Activated T-cell treated with anti-CD3 and anti-CD28 coated beads, Interleukin-2, amount 50 U/mL, for 1 hour (primary cell): ENCODE measurements around the gene MCRIP1.

Source experiments
- DNase-seq: peaks from one replicate; pipeline ENCODE4 v3.0.0-alpha.2; 2020

Gene MCRIP1

DNA sequence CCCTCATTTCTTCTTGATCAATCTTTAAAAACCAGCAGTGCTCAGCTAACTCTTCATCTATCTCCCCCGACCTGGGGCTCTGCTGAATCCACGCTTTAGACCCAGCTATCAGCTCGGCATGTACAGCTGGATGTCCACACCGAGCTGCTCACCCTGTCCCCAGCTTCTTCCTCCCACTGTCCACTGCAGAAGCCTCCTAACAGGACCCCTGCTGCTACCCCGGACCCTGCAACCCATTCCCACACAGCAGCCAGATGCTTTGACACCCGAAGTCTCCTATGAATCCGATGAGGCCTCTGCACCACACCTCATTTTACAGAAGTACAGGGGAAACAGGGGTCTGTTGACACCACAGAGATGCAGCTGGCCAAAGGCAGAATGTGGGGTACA is 15.3 kb downstream of the MCRIP1 start:
- DNase-seq = no peak

DNA sequence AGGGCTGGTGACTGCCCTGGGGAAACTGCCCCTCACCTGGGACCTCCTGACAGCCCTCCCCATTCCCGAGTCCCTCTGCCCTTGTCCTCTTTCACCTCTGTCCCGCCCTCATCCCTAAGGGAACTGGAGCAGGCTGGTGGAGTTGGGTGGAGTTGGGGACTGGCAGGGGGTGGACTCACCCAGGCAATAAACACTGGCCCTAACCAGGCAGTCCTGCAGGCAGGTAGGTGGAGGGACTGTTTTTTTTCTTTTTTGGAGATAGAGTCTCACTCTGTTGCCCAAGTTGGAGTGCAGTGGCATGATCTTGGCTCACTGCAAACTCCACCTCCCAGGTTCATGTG is 17.5 kb downstream of the MCRIP1 start:
- no peak for DNase-seq

DNA sequence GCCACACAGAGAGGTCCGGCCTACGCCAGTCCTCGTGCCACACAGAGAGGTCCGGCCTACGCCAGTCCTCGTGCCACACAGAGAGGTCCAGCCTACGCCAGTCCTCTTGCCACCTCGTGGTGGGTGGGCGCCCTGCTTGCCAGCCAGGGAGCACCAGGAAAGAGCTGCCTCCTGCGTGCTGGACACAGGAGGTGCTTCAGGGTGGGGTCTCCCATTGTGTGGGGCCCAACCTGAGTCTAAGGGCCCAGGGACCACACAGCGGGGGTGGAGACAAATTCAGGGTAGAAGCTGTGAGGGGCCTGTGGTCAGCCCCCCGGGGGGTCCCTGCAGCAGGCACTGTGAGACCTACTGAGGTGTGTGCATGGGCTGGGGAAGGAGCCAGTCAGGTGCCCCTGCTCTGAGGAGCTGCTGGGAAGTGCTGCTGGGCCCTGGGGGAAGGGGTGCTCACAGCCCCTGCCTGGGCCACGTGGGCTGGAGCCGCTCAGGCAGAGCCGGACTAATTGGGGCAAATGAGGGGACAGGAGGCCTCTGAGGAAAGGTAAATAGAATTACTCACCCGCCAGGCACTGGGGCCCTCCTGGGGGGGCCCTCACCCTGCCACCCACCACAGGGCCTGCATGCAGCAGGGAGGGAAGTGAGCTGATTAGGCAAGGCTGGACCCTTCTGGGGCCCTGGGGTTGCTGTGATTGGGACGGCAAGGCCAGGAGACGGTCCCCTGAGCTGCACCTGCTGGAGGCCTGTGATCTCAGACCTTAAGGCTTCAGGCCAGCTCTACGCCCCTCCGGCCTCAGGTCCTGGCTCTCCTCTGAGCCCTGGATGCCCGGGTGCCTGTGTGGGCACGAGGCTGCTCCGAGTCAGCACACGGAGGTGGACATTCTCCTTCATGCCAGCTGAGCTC is 18.1 kb downstream of the MCRIP1 start:
- DNase-seq = no peak

DNA sequence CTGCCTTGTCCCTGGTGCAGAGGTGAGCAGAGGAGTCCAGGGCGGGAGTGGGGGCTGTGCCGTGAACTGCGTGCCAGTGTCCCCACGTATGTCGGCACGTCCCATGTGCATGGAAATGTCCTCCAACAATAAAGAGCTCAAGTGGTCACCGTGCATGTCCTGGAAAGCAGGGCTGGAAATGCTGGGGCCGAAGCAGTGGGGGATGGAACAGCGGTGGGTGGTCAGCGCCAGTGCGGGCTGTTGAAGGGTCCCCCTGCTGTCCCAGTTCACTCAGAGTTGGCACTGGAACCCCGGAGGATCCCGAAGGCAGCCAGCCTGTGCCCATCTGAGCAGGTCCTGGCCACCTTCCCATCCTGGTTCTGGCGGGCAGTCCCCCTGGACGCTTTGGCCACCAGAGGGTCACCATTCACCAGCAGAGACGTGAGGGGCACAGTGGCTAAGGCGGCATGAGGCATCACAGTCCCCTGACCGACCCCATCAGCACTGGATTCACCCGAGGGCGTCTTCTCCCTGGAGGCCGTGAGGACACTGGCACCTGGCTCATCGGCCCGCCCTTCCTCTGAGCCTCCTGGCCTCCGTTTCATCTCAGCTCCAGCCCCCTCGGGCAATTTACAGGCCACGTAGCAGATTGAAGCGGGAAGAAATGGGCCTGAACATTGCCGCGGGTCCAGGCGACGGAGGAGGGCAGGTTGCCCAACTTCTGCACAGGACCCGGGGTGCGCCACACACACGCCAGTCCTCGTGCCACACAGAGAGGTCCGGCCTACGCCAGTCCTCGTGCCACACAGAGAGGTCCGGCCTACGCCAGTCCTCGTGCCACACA is 19.0 kb downstream of the MCRIP1 start:
- DNase-seq = no peak

DNA sequence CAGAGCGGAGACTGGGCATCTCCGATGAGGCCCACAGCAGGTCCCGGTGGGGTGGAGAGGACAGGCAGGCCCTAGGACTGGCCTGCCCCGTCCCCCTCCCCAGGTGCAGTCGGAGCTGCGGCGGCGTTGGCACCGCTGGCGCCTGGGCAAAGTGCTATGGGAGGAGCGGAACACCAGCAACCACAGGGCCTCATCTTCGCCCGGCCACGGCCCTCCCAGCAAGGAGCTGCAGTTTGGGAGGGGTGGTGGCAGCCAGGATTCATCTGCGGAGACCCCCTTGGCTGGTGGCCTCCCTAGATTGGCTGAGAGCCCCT is 19.8 kb downstream of the MCRIP1 start:
- no peak for DNase-seq

DNA sequence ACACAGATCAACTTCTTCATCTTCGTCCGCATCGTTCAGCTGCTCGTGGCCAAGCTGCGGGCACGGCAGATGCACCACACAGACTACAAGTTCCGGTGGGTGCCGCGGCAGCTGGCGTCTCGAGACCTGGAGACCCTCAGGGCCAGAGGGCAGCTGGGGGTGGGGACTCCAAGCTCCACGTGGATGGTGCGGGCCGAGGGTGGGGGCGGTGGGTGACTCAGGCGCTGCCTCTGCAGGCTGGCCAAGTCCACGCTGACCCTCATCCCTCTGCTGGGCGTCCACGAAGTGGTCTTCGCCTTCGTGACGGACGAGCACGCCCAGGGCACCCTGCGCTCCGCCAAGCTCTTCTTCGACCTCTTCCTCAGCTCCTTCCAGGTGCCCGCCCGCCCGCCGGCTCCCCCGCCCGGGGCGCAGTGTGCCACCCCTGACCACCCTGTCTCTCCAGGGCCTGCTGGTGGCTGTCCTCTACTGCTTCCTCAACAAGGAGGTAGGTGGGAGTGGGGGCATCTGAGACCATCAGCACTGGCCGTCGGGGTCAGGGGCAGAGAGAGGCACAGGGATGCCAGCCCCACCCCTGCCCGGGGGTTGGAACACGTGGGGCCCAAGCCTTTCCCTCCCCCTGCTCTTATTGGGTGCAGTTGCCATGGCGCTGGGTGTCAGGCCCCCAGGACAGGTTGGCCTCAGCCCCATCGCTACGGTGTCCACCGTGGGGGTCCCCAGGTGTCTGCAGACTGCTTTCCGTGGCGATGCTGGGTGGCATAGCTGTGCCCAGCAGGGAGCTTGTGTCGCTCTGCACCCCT is 20.3 kb downstream of the MCRIP1 start:
- DNase-seq = no peak

DNA sequence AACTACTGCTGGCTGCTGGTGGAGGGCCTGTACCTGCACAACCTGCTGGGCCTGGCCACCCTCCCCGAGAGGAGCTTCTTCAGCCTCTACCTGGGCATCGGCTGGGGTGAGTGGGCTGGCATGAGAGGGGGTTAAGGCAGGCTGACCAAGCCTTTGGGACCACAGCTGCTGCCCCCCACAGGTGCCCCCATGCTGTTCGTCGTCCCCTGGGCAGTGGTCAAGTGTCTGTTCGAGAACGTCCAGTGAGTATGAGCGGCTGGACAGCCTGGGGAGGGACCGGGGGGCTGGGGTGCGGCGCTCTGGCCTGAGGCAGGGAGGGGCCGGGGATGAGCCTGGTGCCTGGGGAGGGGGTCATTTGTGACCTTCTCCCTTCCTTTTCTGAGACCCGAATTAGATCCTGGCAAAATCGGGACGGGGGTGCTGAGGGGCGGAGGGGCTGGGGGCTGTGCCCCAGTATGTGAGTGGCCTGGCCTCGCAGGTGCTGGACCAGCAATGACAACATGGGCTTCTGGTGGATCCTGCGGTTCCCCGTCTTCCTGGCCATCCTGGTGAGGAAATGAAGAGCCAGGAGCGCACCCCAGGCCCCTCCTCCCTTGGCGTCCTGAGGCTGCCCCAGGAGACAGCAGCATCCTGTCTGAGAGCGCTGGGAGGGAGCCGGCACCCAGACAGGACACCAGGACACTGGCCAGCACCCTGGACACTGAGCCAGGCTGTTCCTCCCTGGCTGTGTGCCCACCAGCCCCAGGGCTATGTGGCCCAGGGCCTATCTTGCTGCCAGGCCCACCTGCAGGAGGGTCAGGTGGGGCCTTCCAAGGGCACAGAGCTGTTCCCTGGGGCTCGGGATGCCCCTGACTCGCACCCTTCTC is 21.2 kb downstream of the MCRIP1 start:
- DNase-seq = no peak

DNA sequence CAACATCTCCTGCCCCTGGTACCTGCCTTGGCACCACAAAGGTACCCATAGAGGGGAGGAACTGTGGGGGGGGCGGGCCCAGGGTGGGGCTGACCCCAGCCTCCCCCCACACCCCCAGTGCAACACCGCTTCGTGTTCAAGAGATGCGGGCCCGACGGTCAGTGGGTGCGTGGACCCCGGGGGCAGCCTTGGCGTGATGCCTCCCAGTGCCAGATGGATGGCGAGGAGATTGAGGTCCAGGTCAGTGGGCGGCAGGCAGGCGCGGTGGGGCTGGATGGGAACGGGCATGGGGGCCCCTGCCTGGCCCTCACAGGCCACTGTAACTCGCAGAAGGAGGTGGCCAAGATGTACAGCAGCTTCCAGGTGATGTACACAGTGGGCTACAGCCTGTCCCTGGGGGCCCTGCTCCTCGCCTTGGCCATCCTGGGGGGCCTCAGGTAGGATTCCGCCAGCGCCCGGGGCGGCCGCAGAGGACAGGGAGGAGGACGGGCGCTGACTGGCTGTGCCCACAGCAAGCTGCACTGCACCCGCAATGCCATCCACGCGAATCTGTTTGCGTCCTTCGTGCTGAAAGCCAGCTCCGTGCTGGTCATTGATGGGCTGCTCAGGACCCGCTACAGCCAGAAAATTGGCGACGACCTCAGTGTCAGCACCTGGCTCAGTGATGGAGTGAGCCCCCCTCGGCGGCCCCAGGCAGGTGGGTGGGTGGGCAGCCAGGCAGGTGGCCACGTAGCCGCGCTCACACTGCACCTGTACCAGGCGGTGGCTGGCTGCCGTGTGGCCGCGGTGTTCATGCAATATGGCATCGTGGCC is 22.0 kb downstream of the MCRIP1 start:
- no peak for DNase-seq

DNA sequence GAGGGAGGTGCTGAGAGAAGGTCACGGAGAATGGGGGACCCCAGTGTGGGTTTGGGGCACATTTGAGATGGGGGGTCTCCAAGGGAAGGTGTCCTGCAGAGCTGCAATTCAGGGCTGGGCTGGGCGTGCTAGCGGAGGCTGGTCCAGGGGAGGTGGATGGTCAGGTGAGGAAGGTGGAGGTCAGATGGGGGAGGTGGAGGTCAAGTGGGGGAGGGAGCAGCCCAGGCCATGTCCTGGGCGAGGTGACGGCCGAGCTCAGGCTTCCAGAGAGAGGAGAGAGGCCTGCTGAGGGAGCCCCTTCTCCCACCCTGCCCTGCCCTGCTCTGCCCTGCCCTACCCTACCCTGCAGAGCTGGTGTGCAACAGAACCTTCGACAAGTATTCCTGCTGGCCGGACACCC is 22.6 kb downstream of the MCRIP1 start:
- DNase-seq = no peak

DNA sequence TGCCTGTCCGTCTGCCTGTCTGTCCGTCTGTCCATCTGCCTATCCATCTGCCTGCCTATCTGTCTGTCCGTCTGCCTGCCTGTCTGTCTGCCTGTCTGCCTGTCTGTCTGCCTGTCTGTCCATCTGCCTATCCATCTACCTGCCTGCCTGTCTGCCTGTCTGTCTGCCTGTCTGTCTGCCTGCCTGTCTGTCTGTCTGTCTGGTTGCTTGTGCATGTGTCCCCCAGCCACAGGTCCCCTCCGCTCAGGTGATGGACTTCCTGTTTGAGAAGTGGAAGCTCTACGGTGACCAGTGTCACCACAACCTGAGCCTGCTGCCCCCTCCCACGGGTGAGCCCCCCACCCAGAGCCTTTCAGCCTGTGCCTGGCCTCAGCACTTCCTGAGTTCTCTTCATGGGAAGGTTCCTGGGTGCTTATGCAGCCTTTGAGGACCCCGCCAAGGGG is 23.5 kb downstream of the MCRIP1 start:
- no peak for DNase-seq

DNA sequence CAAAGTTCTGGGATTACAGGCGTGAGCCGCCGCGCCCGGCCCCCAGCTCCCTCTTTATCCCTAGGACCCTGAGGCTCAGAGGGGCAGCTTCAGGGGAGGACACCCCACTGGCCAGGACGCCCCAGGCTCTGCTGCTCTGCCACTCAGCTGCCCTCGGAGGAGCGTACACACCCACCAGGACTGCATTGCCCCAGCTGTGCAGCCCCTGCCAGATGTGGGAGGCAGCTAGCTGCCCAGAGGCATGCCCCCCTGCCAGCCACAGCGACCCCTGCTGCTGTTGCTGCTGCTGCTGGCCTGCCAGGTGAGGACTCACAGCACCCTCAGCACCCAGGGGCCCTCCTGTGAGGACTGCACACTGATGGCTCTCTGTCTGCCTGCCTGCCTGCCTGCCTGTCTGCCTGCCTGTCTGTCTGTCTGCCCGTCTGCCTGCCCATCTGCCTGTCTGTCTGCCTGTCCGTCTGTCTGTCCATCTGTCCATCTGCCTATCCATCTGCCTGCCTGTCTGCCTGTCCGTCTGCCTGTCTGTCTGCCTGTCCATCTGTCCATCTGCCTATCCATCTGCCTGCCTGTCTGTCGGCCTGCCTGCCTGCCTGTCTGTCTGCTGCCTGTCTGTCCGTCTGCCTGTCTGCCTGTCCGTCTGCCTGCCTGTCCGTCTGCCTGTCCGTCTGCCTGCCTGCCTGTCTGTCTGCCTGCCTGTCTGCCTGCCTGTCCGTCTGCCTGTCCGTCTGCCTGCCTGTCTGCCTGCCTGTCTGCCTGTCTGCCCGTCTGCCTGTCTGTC is 24.1 kb downstream of the MCRIP1 start:
- DNase-seq = no peak

DNA sequence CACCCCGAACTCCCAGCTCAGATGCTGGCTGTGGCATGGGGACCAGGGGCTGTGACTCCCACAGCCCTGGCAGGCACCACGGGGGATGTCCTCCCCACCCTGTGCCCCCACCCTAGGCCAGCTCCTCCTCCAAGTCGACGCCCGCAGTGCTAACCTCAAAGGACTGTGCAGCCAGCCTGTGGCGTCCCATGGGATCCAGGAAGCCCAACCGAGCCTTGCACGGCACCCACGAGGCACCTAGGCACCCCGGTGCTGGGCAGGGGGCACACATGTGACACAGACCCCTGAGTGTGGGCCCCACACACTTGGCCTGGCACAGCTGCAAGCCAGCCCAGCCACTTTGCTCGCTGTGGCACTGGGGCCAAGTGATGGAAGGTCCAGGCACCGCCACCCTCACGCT is 25.3 kb downstream of the MCRIP1 start:
- DNase-seq = no peak

DNA sequence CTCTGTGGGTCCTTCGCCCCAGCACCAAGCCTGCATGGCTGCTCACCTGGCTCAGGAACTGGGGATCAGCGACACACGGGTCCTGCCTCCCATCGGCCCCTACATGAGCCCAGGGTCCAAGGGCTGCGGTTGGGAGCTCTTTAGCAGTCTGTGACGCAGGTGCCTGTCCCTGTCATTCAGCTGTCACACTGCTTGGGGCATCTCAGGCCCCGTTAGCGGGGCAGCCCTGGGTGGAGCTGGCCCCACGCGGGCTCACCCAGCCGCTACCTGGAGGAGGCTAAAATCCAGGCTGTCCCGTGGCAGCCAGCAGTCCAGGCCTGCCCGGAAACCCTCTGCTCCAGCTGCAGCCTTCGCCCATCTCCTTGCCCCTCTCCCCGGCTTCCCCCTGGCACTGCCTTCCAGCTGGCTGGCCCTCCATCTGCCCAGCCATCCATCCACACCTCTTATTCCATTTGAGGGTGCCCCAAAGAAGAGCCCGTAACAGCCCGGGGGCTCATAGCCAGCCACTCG is 25.8 kb downstream of the MCRIP1 start:
- no peak for DNase-seq

DNA sequence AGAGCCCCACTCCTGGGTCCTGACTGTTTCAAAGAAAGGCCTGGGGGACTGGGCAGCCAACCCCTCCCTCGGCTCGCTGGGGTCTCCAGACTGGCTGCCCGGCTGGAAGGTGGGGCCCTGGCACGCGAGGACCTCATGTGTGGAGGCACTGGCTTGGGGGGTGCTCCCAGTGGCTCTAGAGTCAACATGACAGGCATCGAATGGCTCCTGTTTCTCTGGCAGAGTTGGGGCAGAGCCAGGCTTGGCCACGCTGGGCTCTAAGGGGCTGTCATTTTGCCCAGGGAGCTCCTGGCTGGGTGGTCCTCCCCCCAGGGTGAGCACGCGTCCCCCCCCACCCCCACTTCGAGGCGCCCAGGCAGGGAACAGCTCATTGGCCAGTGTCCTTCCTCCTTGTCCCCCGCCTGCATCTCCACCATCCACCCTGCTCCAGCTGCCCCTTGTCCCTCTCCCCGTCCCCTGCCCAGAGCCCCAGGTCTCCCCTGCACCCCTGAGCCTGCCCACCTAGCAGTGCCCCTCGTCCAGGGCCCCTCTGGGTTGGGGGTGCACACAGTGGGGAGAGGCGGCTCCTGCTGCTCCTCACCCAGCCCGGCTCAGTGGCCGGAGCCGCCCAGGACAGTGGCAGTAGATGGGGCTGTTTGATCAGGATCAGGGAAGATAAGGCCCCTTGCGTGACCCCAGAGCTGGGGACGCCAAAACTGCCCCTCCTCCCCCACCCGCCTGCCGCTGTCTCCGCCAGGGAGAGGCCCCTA is 26.5 kb downstream of the MCRIP1 start:
- no peak for DNase-seq

DNA sequence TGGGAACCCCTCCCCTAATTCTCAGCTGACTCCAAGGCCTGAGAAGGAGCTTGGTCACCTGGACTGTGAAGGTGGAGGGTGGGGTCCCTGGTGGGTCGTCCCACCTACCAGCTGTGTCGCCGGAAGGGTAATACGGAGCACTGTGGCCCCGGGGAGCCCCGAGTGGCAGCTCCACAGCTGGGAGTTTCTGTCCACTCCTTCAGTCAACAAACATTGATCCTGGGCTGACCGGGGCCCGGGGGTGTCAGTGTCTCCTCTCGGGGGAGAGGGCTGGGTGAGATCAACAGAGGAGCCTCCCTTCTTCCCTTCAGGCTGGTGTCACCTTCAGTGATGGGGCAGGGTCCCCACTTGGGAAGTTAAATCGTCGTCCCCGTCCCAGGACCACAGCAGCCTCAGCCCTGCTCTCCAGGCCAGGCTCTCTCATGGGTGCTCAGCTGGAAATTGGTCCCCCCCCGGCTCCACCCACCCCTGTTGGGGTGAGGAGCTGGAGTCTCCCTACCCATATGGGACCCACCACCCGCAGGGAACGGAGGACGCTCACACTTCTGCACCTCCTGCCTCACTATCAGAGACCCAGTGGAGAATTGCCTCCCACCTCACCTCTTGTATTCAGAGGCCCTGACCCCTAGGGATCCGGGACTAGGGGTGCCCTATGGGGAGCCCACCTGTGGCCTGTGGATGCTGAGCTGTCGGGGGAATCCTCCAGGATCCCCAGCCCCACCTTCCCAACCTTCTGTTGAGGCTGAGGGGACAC is 27.2 kb downstream of the MCRIP1 start:
- no peak for DNase-seq

DNA sequence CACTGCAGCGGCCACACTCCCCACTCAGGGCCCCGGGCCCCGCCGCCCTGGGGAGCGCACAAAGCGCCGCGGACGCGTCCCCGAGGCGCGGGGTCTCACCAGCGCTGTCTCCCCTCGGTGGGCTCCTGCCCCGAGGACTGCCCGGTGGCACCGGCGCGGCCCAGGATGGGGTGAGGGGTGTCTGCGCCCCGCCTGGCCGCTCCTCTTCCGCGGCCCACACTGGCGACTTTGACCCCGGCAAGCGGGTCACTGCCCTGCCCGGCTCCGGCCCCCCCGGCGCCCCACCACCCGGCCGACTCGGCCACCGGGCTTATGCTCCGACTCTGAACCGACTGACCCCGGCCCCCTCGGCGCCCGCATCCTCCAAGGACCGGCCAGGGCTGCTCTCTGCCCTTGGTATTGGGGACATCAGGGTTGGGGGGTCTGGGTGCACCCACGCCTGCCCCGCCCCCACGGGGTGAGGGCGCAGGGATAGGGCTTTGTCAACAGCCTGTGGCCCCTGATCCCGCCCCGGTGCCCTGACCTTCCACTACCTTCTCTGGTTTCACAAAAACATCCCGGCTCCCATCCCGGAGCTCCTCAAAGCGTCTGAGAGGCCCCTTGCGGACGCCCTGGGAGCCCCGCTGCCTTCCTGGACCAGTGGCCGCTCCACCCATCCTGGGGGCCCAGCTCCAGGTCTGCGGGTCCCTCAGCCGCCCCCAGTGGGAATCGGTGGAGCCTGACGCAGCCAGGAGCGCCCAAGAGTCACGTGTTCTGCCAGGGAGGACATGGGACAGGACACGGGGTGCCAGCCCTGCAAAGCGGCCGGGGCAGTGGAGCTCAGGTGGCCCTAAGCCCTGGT is 28.3 kb downstream of the MCRIP1 start:
- DNase-seq = no peak

DNA sequence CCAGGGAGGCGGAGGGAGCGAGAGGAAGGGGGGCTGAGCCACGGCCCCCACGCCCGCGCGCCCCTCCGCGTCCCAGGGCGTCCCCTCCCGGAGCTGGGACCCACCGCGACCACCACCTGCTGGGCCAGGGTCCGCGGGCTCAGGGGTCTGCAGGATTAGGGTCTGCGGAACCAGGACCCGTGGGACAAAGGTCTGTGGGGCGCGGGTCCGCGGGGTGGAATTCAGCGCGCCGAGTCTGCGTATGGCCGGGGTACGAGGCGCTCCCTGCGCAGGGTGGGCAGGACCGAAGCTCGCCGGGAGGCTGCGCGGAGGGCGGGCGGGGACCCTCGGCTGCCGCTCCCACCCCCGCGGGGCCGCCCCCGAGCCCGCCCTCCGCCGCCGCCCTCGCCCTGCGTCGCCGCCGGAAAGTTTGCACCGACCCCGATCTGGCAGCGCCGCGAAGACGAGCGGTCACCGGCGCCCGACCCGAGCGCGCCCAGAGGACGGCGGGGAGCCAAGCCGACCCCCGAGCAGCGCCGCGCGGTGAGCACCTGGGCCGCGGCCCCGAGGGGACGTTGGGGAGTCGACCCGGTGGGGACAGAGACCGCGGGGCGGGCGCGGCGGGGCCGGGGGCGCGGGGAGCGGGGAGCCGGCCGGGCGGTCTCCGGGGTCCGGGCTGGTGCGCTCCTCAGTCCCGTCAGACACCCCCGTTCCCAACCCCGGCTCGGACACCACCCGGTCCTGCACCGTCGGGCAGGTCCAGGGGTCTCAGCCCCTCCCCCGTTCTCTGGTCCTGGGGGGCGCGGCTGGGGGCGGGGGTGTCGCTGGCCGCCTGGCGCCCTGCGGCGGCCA is 29.1 kb downstream of the MCRIP1 start, which contains the start of gene GCGR:
GCGR (plus strand) TSS at position 423 of the 831 bp plus-strand sequence. CDS start 4,869 bp downstream, outside the sequence.
- no peak for DNase-seq
